K562 (cell line): ENCODE measurements around the gene PLPPR4.

Source experiments
- MAFG ChIP-seq: fragments of 450-650 bp; conservative IDR thresholded peaks from 2 replicates; pipeline ENCODE4 v1.6.1; 2016; ENCODE audit warnings: missing genetic modification characterization, missing compliant biosample characterization
- NRF1 ChIP-seq, 2 experiments: fragments of 450-650 bp; IDR thresholded peaks in 1 of 2; conservative IDR thresholded peaks in 1 of 2; 2 replicates each; pipeline ENCODE4 v1.6.1; 2014; ENCODE audit warnings: mild to moderate bottlenecking in 2 of 2
- ZNF436 ChIP-seq: fragments of 250-450, 450-650 bp; sonication (Bioruptor Pico); formaldehyde crosslinking; IDR thresholded peaks from 2 replicates; pipeline ENCODE4 v1.7.0; 2020; ENCODE audit warnings: mild to moderate bottlenecking
- TF ChIP-seq, protein P1 (sequence below): sonication (generic); formaldehyde crosslinking; IDR thresholded peaks from 2 replicates; pipeline ENCODE4 v1.8.0; 2022; ENCODE audit warnings: mild to moderate bottlenecking, missing genetic modification reagents, borderline replicate concordance
- TF ChIP-seq, protein P2 (sequence below): sonication (generic); formaldehyde crosslinking; IDR thresholded peaks from 2 replicates; pipeline ENCODE4 v1.8.1; 2022; ENCODE audit warnings: missing genetic modification reagents

DNA sequence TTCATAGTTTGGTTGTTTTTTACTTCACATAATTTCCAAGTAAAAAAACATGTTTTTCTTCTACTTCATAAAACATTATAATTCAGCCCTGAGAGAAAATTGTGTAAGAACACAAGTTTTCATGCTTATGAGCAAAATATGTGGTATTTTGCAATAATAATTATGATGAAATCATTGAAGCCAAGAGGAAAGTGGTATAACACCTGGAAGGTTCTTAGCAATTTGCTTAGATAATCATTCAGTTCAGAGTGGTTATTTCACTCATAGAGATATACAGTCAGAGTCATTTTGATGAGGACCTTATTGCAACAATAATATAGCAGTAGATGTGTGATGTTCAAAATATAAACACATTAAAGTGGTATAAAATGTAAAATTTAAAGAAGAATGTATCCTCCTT, 94.5 kb downstream of the PLPPR4 start:
- TF ChIP-seq ZNF436 (CRISPR knock-in tag) (no peak), MAFG (tag) (no peak), NRF1 (conservative IDR thresholded peaks at IDR 0.05 in 1 of 2, IDR thresholded peaks at IDR 0.05 in 1 of 2) (no peak)
- TF ChIP-seq, protein P1, sequence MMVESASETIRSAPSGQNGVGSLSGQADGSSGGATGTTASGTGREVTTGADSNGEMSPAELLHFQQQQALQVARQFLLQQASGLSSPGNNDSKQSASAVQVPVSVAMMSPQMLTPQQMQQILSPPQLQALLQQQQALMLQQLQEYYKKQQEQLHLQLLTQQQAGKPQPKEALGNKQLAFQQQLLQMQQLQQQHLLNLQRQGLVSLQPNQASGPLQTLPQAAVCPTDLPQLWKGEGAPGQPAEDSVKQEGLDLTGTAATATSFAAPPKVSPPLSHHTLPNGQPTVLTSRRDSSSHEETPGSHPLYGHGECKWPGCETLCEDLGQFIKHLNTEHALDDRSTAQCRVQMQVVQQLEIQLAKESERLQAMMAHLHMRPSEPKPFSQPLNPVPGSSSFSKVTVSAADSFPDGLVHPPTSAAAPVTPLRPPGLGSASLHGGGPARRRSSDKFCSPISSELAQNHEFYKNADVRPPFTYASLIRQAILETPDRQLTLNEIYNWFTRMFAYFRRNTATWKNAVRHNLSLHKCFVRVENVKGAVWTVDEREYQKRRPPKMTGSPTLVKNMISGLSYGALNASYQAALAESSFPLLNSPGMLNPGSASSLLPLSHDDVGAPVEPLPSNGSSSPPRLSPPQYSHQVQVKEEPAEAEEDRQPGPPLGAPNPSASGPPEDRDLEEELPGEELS (CRISPR knock-in tag): no peak
- TF ChIP-seq, protein P2, sequence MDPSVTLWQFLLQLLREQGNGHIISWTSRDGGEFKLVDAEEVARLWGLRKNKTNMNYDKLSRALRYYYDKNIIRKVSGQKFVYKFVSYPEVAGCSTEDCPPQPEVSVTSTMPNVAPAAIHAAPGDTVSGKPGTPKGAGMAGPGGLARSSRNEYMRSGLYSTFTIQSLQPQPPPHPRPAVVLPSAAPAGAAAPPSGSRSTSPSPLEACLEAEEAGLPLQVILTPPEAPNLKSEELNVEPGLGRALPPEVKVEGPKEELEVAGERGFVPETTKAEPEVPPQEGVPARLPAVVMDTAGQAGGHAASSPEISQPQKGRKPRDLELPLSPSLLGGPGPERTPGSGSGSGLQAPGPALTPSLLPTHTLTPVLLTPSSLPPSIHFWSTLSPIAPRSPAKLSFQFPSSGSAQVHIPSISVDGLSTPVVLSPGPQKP (CRISPR knock-in tag): no peak
